Stimulated activated CD8-positive, alpha-beta memory T cell treated with anti-CD3 and anti-CD28 coated beads, Interleukin-15, amount 100 ng/mL, for 24 hours (primary cell): Measurements from ENCODE around the gene TMEM229B.

ENCODE experiments used
- DNase-seq: peaks from one replicate; pipeline ENCODE4 v3.0.0-alpha.2; 2020; ENCODE audit warnings: low read depth

TMEM229B gene

DNA sequence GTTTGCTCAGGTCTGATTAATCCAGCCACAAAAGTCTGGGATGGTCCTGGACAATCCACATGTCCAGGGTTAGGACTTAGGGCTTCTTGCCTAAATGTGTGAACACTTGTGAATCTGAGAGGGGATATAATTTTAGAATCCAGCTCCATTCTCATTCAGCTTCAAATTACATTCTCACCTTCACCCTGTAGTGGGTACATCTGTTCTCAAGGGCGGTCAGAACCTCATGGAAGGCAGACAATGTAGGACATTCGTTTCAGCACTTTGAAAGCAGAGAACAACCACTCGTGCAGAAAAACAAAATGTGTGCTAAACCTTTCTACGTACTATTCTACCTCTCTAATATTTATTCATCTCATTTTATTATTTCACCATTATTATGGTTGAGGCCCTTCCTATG, 1.2 kb downstream of the TMEM229B start:
- DNase-seq, result no peak

DNA sequence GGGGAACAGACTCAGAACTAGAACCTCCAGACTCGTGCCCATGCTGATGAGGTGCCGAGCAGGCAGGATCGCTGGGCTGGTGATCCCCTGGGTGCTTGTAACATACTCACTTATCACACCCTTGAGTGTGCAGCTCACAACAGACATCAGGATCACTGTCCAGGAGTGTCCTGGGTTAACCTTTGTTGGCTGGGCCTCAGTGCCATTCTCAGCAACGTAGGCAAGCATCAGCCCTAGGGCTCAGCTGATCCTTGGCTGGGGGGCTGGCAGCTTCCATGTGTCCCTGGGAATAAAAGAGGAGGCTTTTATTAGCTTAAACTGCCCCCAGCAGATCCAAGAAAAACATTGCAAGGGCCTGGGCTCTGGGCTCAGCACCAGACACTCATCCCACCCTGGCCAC, 1.6 kb downstream of the TMEM229B start:
- no peak for DNase-seq

DNA sequence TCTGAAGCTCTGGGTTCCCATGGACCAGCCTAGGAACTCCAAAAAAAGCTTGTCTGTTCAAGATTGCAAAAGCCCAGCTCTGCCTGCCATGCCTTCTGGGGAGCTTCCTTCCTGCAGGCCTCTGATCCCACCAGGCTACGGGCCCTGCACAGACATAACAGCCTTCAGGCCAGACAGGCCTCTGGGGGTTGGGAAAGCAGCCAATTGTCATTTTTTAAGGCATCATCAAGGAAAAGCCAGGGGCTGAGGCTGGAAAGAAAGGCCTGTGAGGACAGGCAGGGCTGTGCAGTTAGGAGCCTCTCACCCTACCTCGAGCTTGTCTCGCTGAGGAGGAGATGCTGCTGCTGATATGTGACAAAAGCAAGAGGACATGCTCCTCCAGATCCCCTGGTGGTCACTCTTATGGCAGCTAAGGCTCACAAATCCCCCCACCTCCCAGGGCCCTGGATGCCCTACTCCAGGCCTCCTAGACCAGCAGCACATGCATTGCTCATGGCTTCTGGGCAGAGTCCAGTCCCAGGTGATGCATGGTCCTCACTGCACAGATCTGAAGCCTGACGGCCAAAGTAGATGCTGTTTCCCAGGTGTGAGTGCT, 2.9 kb downstream of the TMEM229B start:
- no peak for DNase-seq

DNA sequence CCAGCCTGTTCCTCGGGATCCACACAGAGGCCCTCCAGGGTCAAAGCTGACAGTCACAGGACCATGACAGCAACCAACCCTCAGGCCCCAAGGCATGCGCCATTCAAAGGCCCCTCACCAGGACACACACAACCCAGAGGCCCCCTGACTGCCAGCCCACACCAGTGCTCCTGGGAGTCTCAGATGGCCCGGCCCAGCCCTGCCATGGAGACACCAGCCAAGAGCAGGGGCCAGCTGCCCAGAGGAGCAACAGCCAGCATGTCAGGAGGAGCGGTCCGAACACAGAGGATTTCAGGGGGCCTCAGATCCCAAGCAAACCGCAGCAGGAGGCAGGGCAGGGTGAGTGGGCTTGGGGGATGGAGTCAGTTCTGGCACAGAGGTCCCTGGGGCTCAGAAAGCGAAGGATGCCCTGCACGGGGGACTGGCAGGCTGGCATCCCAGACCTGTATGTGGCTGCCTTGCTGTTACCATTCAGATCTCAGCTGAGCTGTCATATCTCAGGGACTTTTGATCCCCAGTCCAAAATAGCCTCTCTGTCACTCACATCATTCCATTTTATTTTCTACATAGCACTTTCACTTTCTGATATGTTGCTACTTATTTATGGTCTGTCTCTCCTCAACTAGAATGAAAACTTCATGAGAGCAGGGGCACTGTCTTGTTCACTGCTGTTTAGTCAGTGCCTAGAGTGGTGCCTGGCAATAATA, 4.8 kb downstream of the TMEM229B start:
- no peak for DNase-seq

DNA sequence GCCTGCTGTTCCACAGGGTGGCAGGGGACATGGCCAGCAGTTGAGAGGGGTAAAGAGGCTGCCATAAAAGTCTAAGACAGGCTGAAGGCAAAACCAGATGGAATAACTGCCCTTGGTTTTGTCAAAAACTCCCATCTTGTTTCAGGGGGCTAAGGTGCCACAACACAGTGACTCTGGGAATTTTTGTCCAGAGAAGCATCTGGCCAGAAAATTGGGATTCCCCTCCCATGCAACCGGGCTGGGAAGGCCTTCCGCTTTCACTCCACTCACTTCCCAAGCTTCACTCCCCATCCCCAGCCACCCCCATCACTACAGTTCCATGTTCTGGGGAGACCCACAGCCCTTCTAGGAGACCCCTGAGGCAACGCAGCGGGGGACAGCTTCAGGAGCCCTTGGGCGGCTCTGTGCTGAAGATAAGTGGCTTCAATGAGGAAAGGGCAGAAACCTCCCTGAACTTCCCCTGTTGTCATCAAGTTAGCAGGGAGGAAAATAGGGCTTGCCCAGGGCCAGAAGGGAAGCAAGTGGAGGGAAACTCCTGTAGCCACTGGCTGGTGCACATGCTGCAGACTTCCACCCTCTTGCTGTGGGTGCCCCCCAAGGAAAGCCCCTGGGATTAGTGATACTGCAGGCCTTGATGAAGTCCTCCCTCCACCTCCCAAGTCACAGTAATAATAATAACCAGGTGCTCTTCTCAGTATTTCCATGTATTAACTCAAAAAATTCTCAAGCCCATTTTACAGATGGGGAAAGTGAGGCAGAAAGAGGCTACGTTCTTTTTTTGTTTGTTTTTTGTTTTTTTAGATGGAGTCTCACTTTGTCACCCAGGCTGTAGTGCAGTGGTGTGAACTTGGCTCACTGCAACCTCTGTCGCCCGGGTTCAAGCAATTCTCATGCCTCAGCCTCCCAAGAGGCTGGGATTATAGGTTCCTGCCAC, 6.0 kb downstream of the TMEM229B start:
- no peak for DNase-seq

DNA sequence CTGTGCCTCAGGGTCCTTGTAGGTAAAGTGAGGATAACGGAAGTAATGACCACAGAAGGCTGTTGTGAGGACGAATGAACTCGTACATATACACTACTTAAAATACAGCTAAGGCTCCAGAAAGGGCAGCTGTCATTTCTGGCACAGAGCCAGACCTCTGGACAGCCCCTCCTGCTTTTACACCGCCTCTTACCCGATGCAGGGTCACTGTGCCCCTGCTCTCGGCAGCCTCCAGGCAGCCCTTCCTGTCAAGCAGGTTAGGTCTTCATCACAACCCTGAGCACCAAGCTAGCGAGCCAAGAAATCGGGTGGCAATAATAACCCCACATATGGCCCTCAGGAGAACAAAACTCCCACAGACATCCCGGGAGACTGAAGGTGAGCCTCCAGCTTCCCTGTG, 8.5 kb downstream of the TMEM229B start:
- no peak for DNase-seq

DNA sequence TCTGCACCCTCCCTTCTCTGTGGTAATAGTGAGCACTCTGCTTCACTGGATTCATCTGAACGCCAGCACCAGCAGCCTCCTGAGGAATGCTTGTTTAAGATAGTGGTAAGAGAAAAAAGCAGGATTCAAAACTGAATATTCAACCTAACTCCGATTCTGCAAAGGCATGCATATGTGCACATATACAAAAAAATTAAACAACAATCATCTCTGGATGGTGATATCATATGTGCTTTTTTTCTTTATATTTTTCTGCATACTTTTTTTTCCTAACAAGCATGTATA, 9.8 kb downstream of the TMEM229B start:
- no peak for DNase-seq

DNA sequence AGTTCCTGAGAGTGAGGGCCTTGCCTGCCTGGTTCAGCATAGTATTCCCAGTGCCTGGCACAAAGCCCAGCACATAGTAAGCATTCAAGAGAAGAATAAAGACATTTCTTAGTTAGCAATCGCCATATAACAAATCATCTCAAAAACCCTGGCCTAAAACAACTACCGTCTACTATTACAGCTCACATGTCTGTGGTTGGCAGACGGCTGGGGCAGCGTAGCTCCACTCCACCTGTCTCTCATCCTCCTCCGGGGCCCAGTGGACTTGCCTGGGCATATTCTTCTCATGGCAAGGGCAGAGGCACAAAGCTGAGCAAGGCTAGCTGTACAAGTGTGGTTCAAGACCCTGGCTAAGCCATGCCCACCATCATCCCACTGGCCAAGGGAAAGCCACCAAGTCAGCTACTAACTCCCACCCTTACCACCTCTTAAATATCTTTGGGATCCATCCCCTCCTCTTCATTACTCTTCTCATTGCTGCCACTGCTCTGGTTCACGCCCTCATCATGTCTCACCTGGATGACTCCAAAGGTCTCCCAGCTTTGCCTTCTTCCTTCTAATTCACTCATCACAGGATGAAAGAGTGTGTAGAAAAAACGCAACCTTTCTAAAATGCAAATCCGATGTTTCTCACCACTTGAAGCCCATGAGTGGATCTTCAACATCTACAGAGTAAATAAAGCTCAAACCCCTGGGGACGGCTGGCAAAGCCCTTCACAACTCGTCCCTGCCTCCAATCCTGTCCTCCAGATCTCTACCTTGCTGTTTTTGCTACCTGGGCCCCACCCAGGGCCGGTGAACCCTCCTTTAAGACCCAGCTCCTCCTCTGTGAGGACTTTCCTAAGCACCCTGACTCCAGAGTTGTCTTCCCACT, 10.4 kb downstream of the TMEM229B start:
- DNase-seq, result no peak

DNA sequence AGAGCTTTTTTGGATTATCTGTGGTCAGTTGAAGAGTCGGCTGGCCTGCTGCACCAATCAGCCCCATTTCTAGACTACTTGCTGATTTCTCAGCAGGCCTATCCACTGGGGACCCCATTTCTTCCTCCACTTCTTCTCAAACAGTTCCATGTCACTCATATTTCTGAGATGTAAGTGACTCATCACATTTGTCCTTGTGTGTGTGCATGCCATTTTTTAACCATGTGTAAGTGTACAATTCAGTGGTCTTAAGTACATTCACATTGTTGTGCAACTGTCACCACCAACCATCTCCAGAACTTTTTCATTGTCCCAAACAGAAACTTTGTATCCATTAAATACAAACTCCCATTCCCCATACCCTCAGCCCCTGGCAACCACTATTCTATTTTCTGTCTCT, 14.2 kb downstream of the TMEM229B start:
- DNase-seq, result no peak

DNA sequence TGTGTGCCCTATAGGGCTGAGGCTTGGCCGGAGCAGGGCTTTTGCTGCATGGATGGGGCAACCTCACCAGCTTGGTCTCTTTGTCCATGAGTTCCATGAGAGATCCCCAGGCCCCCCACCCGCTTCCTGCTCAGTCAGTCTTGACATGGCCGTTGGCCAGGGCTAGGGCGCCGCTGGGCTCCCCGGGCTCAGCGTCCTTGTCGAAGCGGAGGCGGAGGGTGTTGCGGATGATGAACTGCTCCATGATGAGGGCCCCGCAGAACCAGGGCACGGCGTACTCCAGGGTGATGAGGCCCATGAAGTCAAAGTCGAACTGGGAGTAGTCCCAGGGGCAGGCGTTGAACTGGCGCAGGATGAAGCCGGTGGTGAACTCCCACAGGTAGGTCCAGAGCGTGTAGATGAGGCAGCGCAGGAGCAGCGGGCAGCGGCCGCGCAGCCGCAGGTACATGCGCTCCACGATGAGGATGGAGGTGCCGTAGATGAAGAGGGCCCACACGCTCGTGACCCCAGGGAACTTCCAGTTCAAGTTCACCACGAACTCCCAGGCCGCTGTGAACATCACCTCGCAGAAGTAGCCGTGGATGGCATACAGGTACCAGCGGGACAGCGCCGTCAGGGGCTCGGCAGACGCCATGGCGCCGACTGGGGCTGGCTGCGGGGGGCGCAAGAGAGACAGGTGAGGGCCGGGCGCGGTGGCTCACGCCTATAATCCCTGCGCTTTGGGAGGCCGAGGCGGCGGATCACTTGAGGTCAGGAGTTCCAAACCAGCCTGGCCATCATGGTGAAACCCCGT, 15.0 kb downstream of the TMEM229B start:
- DNase-seq, result no peak

DNA sequence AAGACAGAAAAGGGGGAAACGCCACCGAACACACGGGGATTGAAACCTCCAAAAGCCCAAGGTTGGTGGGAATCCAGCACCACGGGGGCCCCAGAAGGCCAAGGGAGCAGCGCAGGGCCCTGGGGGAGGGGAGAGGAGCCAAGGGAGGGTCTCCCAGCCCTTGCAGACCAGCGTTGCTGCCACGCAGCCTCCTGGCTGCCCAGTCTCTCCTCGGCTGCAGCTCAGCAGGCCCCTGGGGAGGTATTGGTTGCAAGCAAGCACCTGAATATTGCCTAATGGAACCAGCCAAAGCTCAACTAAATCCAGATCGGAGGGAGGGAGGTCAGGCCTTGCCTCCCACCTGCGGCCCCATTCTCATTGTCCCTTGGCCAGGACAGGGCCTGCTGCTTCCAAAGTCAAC, 15.8 kb downstream of the TMEM229B start:
- DNase-seq, result no peak

DNA sequence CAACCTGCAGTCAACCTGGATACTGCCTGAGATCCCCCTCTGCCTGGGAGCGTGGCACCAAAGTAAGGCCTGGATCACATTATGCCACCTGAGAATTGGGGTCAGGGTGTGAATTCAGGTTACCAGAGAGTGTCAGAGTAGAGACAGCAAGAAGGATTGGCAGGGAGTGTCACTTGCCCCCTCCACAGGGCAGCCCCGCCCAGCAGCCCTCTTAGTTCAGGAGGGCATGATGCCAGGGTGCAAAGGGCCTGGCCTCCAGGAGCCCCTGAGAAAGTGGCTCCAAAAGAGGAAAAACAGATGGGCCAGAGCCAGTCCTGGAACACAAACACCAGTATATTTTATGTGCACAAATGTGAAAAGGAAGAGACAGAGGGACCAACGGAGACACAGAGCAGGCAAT, 18.6 kb downstream of the TMEM229B start:
- no peak for DNase-seq

DNA sequence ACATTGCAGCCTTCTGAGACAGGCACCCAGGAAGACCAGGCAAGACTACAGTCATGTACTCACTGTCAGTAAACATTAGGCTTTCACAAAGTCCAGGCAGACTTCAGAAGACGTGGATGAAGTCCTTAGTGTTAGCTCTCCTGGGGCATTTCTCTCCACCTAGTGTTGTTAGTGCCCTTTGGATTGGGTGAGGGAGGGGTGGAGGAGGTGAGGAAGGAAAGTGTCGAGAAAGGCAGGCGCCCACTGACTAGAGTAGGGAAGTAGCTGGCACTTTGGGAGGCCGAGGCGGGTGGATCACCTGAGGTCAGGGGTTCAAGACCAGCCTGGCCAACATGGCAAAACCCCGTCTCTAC, 20.2 kb downstream of the TMEM229B start:
- no peak for DNase-seq

DNA sequence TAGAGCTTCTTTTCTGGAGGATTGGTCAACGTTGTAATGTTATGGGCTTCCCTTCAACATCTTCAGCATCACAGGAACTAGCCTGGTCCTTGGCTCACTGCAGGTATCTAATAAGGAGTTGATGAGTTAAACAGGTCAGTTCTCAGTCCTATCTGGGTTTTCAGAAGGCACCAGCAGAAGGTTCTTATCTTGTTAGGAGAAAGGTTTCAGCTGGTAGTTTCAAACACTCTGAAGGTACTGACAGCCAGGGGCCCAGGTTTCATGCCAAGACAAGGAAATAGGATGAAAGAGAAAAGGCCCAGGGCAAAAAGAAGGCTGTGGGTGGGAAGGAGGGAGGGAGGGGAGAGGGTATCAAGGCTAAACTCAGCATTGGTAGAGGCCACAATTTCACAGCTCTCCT, 21.4 kb downstream of the TMEM229B start:
- no peak for DNase-seq

DNA sequence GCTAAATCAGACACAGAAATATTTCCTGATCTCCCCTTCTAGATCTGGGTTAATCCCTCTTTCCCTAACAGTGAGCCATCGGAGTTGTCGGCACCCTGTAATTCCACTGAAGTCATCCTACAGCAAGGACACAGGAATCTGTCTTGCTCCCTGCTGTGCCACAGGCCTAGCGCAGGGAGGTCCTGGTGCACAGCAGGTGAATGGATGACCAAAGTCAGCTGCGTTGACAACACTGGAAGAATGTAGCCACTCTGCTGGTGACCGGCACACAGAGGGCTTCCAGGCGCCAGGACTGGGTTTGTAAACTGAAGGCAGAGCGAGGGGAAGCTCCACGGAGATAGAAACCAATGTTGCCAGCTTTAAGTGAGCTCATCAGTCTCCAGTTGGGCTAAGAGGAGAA, 23.6 kb downstream of the TMEM229B start:
- no peak for DNase-seq

DNA sequence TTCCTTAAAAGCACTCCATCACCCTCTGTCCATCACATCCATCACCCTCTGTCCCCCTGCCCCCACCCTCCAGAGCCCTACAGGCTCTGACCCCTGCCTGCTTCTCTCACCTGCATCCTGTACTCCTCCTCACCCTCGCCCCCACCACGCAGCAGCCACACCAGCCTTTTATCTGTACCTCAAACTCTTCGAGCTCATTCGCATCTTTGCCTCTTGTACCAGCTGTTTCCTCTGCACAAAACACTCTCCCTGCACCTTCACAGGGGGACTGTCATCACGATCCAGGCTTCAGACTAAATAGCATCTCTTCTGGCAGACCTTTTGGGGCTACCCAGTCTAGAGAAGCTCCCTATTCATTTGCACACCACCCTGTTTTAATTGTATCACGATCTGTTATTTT, 24.1 kb downstream of the TMEM229B start:
- no peak for DNase-seq

DNA sequence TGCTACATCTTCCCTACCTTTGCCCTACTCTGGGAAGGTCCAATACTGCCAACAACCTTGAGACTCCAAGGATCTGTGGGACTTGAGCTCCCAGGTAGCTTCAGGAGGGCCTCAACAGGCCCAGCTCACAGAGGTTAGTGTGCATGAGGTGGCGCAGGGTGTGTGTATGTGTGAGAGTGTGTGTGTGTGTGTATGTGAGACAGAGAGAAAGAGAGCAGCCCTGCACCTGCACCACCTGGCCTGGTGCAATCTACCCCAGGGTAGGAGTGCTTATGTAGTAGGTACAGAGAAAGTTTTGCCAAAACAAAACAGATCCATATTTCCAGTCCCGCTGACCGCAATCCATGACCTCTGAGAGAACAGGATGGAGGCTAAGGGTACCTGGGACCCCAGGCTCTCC, 24.6 kb downstream of the TMEM229B start:
- no peak for DNase-seq

DNA sequence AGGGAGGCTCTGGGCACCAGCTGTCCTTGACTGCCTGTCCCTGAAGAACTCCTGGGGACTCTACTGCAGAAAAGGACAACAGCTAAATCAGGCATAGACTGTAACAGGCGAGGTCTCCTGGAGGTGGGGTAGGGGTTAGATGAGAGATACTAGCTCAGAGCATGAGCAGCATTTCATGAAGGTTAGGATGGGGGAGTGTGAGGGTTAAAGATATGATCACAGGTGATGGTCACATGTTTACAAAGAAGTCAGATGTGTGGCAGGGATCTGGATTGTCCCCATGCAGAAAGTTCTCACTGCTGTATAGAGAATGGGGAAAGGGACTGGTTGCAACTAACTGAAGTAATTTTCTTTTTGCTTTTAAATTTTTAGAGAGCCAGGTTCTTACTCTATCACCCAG, 26.5 kb downstream of the TMEM229B start:
- DNase-seq, result no peak

DNA sequence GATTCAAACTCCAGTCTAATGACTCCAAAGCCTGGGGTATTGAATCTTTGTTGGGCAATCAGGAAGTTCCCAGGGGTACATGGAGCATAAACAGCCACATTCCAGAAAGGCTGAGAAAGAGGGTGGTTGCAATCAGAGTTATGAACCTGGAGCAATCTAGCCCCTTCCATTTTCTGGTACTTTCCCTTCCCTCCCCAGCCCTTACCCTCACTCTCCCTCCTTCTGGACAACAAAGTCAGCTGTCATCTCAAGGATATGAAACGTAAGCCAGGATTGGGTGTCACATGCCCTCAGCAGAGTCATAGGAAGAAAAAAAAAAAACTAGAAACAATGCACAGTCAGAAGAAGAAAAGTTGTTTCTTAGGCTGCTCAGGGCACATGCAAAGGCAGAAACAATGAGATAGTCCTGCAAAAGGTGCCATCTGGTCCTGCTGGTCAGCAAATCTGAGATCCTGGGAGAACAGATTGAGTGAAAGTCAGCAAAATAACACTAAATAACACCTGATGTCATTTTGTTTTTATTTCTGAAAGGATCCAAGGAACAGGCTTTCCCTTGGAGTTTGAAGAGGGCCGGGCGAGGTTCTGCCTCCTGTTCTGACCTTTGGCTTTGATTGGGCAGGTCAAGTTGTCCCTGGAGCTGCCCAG, 27.1 kb downstream of the TMEM229B start:
- no peak for DNase-seq

DNA sequence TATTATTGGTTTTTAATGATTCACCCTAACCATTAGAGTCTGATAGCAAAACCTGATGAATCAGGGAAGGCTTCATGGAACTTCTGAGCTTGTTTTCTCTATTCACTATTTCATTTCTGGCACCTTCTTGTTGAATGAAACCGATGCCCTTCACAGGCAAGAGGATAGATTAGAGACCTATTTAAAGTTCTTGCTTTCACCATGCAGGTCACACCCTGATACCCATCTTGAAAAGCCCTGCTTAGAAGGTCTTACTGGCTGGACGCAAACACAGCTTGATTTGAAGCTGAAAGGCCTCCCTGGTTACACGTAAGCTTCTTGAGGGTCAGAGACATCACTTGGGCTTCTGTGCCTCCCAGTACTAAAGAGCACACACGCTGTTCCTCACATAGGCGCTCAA, 29.2 kb downstream of the TMEM229B start:
- no peak for DNase-seq

DNA sequence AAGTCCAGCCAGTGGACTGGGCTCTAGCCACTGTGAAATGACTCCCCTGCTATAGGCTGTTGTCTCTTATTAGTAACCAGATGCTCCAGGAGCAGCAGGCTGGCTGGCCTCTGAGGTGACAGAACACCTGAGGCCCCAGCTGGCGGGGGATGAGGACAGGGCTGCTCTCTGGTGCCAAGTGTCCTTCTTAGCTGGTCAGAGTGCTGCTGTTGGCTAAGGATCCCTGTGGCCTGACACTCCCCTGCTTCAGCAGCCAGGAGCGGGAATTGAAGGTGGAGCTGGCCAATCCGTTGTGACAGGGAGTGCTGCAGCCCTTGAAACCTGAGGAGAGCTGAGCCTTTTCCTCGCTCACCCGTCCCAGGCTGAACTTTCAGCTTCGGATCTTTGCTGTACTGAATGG, 30.7 kb downstream of the TMEM229B start:
- DNase-seq, result no peak
